GM11168 (cell line): ENCODE data around the gene SLC16A12.

Experiments used
- in situ Hi-C: fragments of 300-500 bp; cut with MboI; formaldehyde crosslinking; loops from one replicate; pipeline ENCODE4 v1.12.0; 2022; ENCODE audit warnings: low sequenced_read_pairs; ENCODE audit not compliant: unreplicated experiment

SLC16A12 gene

GRCh38 chr10:89518108-89518507, 17.3 kb downstream of the SLC16A12 start:
- in situ Hi-C loops, result no loop called here

GRCh38 chr10:89516149-89516832, 19.1 kb downstream of the SLC16A12 start:
- in situ Hi-C loops, result no loop called here

- in situ Hi-C loops, result no loop called here
Observed at GRCh38 chr10:89515031-89515841, 20.2 kb downstream of the SLC16A12 start.

GRCh38 chr10:89513206-89513605, 22.2 kb downstream of the SLC16A12 start:
- in situ Hi-C loops, result no loop called here

GRCh38 chr10:89505640-89506275, 29.6 kb downstream of the SLC16A12 start:
- in situ Hi-C loops, result no loop called here

GRCh38 chr10:89504691-89505090, 30.7 kb downstream of the SLC16A12 start:
- in situ Hi-C loops, result no loop called here

GRCh38 chr10:89503652-89504370, 31.6 kb downstream of the SLC16A12 start:
- in situ Hi-C loops, result no loop called here

- in situ Hi-C loops, result no loop called here
Observed at GRCh38 chr10:89503151-89503550, 32.2 kb downstream of the SLC16A12 start.

- in situ Hi-C loops, result no loop called here
Observed at GRCh38 chr10:89502549-89502948, 32.8 kb downstream of the SLC16A12 start.

- in situ Hi-C loops, result no loop called here
Observed at GRCh38 chr10:89494575-89494974, 40.8 kb downstream of the SLC16A12 start.

GRCh38 chr10:89494068-89494467, 41.3 kb downstream of the SLC16A12 start:
- in situ Hi-C loops, result no loop called here

- in situ Hi-C loops, result no loop called here
Observed at GRCh38 chr10:89491932-89492331, 43.5 kb downstream of the SLC16A12 start.

GRCh38 chr10:89490596-89491335, 44.6 kb downstream of the SLC16A12 start:
- in situ Hi-C loops, result no loop called here

GRCh38 chr10:89482256-89482655, 53.1 kb downstream of the SLC16A12 start:
- in situ Hi-C loops, result no loop called here

- in situ Hi-C loops, result no loop called here
Observed at GRCh38 chr10:89481662-89482061, 53.7 kb downstream of the SLC16A12 start.

GRCh38 chr10:89479771-89480446, 55.5 kb downstream of the SLC16A12 start:
- in situ Hi-C loops, result no loop called here

- in situ Hi-C loops, result no loop called here
Observed at GRCh38 chr10:89478739-89479654, 56.4 kb downstream of the SLC16A12 start.

GRCh38 chr10:89478085-89478738, 57.2 kb downstream of the SLC16A12 start:
- in situ Hi-C loops, result no loop called here
